GM12865 (cell line): ENCODE data around the gene ACSM4.
A peak's percentile ranks its signal among the peaks of the same experiment; 100 is the strongest.
"Not testable (repeated sequence)": the region's sequence is repeated elsewhere in the genome, so short reads cannot be mapped to it uniquely, and the experiment has no call there.

ENCODE experiments used
- DNase-seq: peaks from one replicate; pipeline ENCODE4 v3.0.0; 2010; ENCODE audit warnings: low read depth
- H3K4me3 ChIP-seq: 2 replicates; pipeline ENCODE4 v1.5.1; 2011; ENCODE audit warnings: mild to moderate bottlenecking, low read depth, low read length, control low read depth
- TF ChIP-seq, protein P1 (sequence below): IDR thresholded peaks from 2 replicates; pipeline ENCODE4 v1.5.1; 2011; ENCODE audit warnings: low read length, control low read depth, low read depth, inconsistent platforms; ENCODE audit not compliant: insufficient read depth; ENCODE audit errors: missing control alignments

Gene ACSM4

DNA sequence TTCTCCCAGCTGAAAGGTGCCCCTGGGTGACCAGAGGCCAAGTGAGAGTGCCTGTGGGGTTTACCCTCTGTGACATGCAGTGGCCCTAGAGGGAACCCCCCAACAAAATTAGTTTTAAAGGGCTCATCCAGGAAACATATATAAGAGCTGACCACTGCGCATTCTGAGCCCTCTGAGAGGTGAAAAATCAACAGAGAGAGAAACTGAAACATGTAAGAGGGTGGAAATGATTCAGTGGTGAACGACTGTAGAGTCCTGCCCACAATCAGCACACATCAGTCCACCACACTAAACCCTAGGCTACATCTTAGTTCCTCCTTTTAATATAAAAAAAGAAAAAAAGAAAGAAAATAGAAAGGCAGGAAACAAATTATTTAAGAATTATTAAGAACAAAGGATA lies 21.0 kb upstream of the ACSM4 start:
- DNase-seq, result peak; percentile 66
- no peak overlapping the region for H3K4me3 ChIP-seq
- TF ChIP-seq, protein P1, sequence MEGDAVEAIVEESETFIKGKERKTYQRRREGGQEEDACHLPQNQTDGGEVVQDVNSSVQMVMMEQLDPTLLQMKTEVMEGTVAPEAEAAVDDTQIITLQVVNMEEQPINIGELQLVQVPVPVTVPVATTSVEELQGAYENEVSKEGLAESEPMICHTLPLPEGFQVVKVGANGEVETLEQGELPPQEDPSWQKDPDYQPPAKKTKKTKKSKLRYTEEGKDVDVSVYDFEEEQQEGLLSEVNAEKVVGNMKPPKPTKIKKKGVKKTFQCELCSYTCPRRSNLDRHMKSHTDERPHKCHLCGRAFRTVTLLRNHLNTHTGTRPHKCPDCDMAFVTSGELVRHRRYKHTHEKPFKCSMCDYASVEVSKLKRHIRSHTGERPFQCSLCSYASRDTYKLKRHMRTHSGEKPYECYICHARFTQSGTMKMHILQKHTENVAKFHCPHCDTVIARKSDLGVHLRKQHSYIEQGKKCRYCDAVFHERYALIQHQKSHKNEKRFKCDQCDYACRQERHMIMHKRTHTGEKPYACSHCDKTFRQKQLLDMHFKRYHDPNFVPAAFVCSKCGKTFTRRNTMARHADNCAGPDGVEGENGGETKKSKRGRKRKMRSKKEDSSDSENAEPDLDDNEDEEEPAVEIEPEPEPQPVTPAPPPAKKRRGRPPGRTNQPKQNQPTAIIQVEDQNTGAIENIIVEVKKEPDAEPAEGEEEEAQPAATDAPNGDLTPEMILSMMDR, result no peak

DNA sequence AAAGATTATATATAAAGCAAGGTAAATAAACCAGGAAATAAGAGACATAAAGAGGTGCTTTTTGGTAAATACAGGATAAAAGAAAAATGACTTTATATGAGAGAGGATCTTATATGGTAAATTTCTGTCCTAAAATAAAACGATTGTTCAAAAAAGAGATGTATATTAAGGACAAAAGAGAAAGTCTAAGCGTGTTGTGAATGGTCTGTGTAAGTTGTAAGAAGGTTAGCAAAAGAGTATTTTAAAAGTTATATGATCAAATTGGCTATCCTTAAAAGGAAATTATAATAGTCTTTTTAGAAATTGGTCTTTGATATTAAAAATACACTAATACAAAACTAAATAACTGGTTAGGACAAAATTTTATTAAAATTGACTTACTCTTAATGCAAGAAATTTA lies 14.1 kb upstream of the ACSM4 start:
- H3K4me3 ChIP-seq, result no peak overlapping the region
- DNase-seq, result no peak
- TF ChIP-seq, protein P1, result no peak

DNA sequence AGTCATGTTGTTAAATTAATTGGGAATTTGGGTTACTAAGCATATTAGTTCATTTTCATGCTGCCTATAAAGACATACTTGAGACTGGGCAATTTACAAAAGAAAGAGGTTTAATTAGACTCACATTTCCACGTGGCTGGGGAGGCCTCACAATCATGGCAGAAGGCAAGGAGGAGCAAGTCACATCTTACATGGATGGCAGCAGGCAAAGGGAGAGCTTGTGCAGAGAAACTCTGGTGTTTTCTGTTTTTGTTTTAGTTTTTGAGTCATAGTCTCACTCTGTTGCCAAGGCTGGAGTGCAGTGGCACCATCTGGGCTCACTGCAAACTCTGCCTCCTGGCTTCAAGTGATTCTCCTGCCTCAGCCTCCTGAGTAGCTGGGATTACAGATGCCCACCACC lies 13.3 kb upstream of the ACSM4 start:
- DNase-seq, H3K4me3 ChIP-seq: not testable (repeated sequence)

DNA sequence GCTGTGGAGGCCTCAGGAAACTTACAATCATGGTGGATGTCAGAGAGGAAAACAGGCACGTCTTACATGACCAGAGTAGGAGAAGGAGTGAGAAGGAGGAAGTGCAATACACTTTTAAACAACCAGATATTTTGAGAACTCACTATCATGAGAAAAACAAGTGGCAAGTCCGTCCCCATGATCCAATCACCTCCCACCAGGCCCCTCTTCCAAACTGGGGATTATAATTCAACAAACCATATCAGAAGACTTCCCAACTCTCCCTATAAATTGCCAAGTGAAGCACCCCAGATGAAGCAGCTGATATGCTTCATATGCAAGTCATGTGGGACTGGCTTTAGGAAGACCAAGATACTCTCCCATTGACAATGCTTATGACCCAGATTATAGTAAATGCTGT lies 11.6 kb upstream of the ACSM4 start:
- TF ChIP-seq, protein P1, result no peak
- no peak overlapping the region for H3K4me3 ChIP-seq
- no peak for DNase-seq

DNA sequence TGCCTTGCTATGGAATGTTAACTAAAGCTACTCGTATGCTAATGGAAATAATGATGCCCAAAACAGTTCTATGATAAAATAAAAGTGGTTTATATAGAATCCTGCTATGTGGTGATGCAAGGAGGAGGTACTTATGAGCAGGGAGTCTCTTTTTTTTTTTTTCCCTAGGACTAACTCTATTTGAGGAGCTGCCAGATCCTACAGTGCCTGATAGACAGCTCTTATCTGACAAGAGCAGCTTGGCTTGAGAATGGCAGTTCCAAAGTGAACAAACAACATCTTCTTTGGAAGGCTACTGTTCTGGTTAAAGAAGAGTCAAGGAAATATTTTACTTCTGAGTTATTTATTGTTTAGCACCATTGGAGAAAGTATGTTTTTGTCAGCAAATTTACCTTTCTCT lies 10.2 kb upstream of the ACSM4 start:
- DNase-seq, result no peak
- H3K4me3 ChIP-seq, result no peak overlapping the region
- TF ChIP-seq, protein P1, result no peak

DNA sequence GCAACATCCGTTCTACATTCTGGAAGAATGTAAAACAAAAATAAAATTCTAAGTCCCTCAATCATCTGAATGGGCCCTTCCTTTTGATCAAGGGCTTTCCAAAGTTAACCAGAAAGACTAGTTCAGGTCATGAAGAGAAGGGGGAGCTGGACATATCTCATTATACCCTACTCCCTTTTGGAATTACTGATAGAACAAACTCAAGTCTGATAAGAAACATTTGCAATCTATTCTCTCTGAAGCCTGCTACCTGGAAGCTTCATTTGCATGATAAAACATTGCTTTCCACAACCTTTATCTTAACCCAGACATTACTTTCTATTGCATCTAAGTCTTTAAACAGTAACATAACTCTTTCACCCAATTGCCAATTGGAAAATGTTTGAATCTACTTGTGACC lies 8.3 kb upstream of the ACSM4 start:
- DNase-seq, result no peak
- TF ChIP-seq, protein P1, result no peak
- H3K4me3 ChIP-seq, result no peak overlapping the region

DNA sequence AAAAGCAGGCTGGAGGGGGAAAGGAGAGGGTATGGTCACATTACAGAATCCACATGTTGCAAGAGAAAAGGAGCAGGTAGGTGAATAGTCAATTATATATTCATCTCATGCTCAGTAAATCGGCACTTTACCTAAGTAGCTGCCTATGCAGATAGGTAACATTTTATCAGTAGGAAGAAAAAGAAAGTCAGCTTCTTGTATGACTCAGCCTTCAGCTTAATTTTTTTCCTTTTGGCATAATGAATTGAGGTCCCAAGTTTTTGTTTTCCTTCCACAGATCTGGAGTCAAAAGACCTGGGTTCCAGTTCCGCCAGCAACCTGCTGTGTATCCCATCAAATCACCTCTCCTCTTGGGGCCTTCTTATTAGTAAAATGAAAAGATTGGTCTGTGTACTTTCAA lies 6.0 kb upstream of the ACSM4 start:
- no peak overlapping the region for H3K4me3 ChIP-seq
- TF ChIP-seq, protein P1, result no peak
- DNase-seq, result no peak

DNA sequence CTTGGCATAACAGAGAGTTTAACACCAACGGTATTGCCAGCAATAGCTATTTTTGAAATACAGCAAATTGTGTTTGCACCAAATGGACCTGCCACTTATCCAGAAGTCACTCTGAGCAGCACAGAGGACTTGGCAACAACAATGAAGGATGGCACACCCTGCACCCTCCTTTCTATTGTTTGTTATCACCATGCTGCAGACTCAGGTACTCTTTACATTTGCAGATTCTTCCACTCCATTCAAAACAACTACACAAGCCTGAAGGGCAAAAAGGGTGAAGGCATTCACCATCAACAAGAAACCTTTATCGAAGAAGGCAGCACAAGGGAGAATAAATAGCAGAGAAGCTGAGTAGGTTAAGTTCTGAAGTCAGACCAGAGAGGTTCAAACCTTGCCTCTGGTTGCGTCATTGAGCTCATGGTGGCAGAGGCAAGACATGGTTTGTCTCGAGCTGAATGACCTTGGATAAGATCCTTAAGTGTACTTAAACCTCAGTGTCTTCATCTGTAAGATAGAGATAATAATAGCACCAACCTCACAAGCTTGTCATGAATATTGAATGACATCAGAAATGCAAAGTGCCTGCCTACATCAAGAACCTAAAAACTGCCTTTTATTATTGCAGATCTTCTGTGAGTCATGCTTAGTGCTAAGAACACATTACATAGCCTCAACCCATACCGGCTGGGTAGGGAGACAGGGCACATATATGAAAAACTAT lies 1.4 kb upstream of the ACSM4 start:
- no peak overlapping the region for H3K4me3 ChIP-seq

More for the DNA sequence above, 1.4 kb upstream of the ACSM4 start:
- no peak for DNase-seq
- TF ChIP-seq, protein P1, result no peak
